SK-N-SH treated with all-trans-retinoic acid at 6 μM for 48 hours (cell line): ENCODE measurements around the gene DGAT2.

ENCODE experiments used
- ATAC-seq: fragments of 200-7000 bp; cut with Tn5 transposase; 3 replicates; pipeline ENCODE4 v1.9.1; 2020; ENCODE audit warnings: mild to moderate bottlenecking, moderate library complexity
- ARNTL ChIP-seq: fragments of 450-650 bp; formaldehyde crosslinking; IDR thresholded peaks from 2 replicates; pipeline ENCODE4 v1.5.0; 2020; ENCODE audit warnings: low read depth, mild to moderate bottlenecking, moderate library complexity, borderline replicate concordance
- BACH2 ChIP-seq: fragments of 250-450 bp; sonication (Bioruptor Pico); IDR thresholded peaks from 2 replicates; pipeline ENCODE4 v1.9.0; 2021; ENCODE audit warnings: mild to moderate bottlenecking, borderline replicate concordance
- CSDC2 ChIP-seq: fragments of 250-450 bp; sonication (Bioruptor Pico); IDR thresholded peaks from 2 replicates; pipeline ENCODE4 v1.5.0; 2020; ENCODE audit warnings: mild to moderate bottlenecking, moderate library complexity
- ESRRG ChIP-seq: fragments of 250-450 bp; sonication (Bioruptor Pico); IDR thresholded peaks from 2 replicates; pipeline ENCODE4 v1.6.1; 2021; ENCODE audit warnings: mild to moderate bottlenecking
- GLIS3 ChIP-seq: fragments of 250-450 bp; sonication (Bioruptor Pico); IDR thresholded peaks from 2 replicates; pipeline ENCODE4 v1.5.0; 2020; ENCODE audit warnings: mild to moderate bottlenecking, moderate library complexity
- ISL1 ChIP-seq: fragments of 250-450 bp; sonication (Bioruptor Pico); IDR thresholded peaks from 2 replicates; pipeline ENCODE4 v2.1.2; 2022; ENCODE audit warnings: mild to moderate bottlenecking, moderate library complexity
- OSR1 ChIP-seq: fragments of 250-450 bp; sonication (Bioruptor Pico); IDR thresholded peaks from 2 replicates; pipeline ENCODE4 v1.8.0; 2022; ENCODE audit warnings: moderate library complexity, mild to moderate bottlenecking, inconsistent platforms
- PPARA ChIP-seq: fragments of 250-450 bp; sonication (Bioruptor Pico); IDR thresholded peaks from 2 replicates; pipeline ENCODE4 v1.5.0; 2020; ENCODE audit warnings: mild to moderate bottlenecking, borderline replicate concordance
- RARB ChIP-seq: fragments of 250-450 bp; sonication (Bioruptor Pico); IDR thresholded peaks from 2 replicates; pipeline ENCODE4 v1.8.0; 2021; ENCODE audit warnings: mild to moderate bottlenecking, moderate library complexity
- TCF4 ChIP-seq: fragments of 250-450 bp; sonication (Bioruptor Pico); IDR thresholded peaks from 2 replicates; pipeline ENCODE4 v1.8.0; 2021; ENCODE audit warnings: mild to moderate bottlenecking, moderate library complexity, borderline replicate concordance
- ZC3H10 ChIP-seq: fragments of 250-450 bp; sonication (Bioruptor Pico); IDR thresholded peaks from 2 replicates; pipeline ENCODE4 v1.5.1; 2021; ENCODE audit warnings: mild to moderate bottlenecking, moderate library complexity
- ZFP3 ChIP-seq: fragments of 250-450 bp; sonication (Bioruptor Pico); IDR thresholded peaks from 2 replicates; pipeline ENCODE4 v1.5.0; 2020; ENCODE audit warnings: mild to moderate bottlenecking, moderate library complexity
- ZNF565 ChIP-seq: fragments of 450-650 bp; formaldehyde crosslinking; conservative IDR thresholded peaks from 2 replicates; pipeline ENCODE4 v1.5.0; 2020; ENCODE audit warnings: low read depth, mild to moderate bottlenecking, moderate library complexity
- ZNF70 ChIP-seq: fragments of 450-650 bp; formaldehyde crosslinking; IDR thresholded peaks from 2 replicates; pipeline ENCODE4 v1.5.0; 2020; ENCODE audit warnings: mild to moderate bottlenecking, moderate library complexity
- ZNF8 ChIP-seq: fragments of 450-650 bp; formaldehyde crosslinking; IDR thresholded peaks from 2 replicates; pipeline ENCODE4 v1.5.0; 2020; ENCODE audit warnings: mild to moderate bottlenecking, moderate library complexity
- TF ChIP-seq, protein P1 (sequence below): fragments of 250-450 bp; sonication (Bioruptor Pico); IDR thresholded peaks from 2 replicates; pipeline ENCODE4 v1.8.0; 2020; ENCODE audit warnings: mild to moderate bottlenecking, moderate library complexity, borderline replicate concordance
- TF ChIP-seq, protein P2 (sequence below): fragments of 250-450 bp; sonication (Bioruptor Pico); IDR thresholded peaks from 2 replicates; pipeline ENCODE4 v1.5.1; 2021; ENCODE audit warnings: mild to moderate bottlenecking, moderate library complexity
- TF ChIP-seq, protein P3 (sequence below): fragments of 250-450 bp; sonication (Bioruptor Pico); IDR thresholded peaks from 2 replicates; pipeline ENCODE4 v1.8.0; 2021; ENCODE audit warnings: low read depth, mild to moderate bottlenecking, moderate library complexity, borderline replicate concordance
- TF ChIP-seq, protein P4 (sequence below): fragments of 250-450 bp; sonication (Bioruptor Pico); IDR thresholded peaks from 2 replicates; pipeline ENCODE4 v1.5.0; 2020; ENCODE audit warnings: mild to moderate bottlenecking, moderate library complexity
- TF ChIP-seq, protein P5 (sequence below): fragments of 250-450 bp; sonication (Bioruptor Pico); IDR thresholded peaks from 2 replicates; pipeline ENCODE4 v1.5.1; 2020; ENCODE audit warnings: low read depth, mild to moderate bottlenecking, moderate library complexity

Gene DGAT2

DNA sequence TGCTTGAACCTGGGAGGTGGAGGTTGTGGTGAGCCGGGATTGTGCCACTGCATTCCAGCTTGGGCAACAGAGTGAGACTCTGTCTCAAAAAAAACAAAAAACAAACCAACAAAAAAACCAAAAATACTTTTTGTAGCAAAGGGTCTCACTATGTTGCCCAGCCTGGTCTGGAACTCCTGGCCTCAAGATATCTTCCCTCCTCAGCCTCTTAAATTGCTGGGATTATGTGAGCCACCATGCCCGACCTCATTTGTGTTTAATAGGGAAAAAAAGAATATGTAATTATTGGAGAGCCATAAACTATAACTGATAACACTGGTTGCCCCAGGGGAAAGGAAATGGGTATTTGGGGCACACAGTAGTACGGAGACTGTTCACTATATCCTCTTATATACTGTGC, 66.2 kb downstream of the DGAT2 start:
- no peak for ATAC-seq
- TF ChIP-seq ZNF8, result no peak
- no peak for TF ChIP-seq GLIS3
- no peak for TF ChIP-seq ISL1 (CRISPR knock-in tag)
- TF ChIP-seq ARNTL (CRISPR knock-in tag), result no peak
- no peak for TF ChIP-seq CSDC2 (CRISPR knock-in tag)
- no peak for TF ChIP-seq TCF4 (CRISPR knock-in tag)
- TF ChIP-seq, protein P1, sequence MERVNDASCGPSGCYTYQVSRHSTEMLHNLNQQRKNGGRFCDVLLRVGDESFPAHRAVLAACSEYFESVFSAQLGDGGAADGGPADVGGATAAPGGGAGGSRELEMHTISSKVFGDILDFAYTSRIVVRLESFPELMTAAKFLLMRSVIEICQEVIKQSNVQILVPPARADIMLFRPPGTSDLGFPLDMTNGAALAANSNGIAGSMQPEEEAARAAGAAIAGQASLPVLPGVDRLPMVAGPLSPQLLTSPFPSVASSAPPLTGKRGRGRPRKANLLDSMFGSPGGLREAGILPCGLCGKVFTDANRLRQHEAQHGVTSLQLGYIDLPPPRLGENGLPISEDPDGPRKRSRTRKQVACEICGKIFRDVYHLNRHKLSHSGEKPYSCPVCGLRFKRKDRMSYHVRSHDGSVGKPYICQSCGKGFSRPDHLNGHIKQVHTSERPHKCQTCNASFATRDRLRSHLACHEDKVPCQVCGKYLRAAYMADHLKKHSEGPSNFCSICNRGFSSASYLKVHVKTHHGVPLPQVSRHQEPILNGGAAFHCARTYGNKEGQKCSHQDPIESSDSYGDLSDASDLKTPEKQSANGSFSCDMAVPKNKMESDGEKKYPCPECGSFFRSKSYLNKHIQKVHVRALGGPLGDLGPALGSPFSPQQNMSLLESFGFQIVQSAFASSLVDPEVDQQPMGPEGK (CRISPR knock-in tag), result no peak
- TF ChIP-seq RARB (CRISPR knock-in tag), result no peak
- TF ChIP-seq PPARA (CRISPR knock-in tag), result no peak
- TF ChIP-seq BACH2, result no peak
- TF ChIP-seq ZC3H10 (CRISPR knock-in tag), result no peak
- no peak for TF ChIP-seq OSR1 (CRISPR knock-in tag)
- no peak for TF ChIP-seq ESRRG (CRISPR knock-in tag)
- TF ChIP-seq, protein P2, sequence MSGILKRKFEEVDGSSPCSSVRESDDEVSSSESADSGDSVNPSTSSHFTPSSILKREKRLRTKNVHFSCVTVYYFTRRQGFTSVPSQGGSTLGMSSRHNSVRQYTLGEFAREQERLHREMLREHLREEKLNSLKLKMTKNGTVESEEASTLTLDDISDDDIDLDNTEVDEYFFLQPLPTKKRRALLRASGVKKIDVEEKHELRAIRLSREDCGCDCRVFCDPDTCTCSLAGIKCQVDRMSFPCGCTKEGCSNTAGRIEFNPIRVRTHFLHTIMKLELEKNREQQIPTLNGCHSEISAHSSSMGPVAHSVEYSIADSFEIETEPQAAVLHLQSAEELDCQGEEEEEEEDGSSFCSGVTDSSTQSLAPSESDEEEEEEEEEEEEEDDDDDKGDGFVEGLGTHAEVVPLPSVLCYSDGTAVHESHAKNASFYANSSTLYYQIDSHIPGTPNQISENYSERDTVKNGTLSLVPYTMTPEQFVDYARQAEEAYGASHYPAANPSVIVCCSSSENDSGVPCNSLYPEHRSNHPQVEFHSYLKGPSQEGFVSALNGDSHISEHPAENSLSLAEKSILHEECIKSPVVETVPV (CRISPR knock-in tag), result no peak
- TF ChIP-seq ZNF565 (CRISPR knock-in tag), result no peak
- TF ChIP-seq ZFP3 (CRISPR knock-in tag), result no peak
- no peak for TF ChIP-seq ZNF70
- TF ChIP-seq, protein P3, sequence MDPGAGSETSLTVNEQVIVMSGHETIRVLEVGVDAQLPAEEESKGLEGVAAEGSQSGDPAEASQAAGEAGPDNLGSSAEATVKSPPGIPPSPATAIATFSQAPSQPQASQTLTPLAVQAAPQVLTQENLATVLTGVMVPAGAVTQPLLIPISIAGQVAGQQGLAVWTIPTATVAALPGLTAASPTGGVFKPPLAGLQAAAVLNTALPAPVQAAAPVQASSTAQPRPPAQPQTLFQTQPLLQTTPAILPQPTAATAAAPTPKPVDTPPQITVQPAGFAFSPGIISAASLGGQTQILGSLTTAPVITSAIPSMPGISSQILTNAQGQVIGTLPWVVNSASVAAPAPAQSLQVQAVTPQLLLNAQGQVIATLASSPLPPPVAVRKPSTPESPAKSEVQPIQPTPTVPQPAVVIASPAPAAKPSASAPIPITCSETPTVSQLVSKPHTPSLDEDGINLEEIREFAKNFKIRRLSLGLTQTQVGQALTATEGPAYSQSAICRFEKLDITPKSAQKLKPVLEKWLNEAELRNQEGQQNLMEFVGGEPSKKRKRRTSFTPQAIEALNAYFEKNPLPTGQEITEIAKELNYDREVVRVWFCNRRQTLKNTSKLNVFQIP, result no peak
- TF ChIP-seq, protein P4, sequence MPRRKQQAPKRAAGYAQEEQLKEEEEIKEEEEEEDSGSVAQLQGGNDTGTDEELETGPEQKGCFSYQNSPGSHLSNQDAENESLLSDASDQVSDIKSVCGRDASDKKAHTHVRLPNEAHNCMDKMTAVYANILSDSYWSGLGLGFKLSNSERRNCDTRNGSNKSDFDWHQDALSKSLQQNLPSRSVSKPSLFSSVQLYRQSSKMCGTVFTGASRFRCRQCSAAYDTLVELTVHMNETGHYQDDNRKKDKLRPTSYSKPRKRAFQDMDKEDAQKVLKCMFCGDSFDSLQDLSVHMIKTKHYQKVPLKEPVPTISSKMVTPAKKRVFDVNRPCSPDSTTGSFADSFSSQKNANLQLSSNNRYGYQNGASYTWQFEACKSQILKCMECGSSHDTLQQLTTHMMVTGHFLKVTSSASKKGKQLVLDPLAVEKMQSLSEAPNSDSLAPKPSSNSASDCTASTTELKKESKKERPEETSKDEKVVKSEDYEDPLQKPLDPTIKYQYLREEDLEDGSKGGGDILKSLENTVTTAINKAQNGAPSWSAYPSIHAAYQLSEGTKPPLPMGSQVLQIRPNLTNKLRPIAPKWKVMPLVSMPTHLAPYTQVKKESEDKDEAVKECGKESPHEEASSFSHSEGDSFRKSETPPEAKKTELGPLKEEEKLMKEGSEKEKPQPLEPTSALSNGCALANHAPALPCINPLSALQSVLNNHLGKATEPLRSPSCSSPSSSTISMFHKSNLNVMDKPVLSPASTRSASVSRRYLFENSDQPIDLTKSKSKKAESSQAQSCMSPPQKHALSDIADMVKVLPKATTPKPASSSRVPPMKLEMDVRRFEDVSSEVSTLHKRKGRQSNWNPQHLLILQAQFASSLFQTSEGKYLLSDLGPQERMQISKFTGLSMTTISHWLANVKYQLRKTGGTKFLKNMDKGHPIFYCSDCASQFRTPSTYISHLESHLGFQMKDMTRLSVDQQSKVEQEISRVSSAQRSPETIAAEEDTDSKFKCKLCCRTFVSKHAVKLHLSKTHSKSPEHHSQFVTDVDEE (CRISPR knock-in tag), result no peak
- TF ChIP-seq, all 23 proteins: peak for 0

DNA sequence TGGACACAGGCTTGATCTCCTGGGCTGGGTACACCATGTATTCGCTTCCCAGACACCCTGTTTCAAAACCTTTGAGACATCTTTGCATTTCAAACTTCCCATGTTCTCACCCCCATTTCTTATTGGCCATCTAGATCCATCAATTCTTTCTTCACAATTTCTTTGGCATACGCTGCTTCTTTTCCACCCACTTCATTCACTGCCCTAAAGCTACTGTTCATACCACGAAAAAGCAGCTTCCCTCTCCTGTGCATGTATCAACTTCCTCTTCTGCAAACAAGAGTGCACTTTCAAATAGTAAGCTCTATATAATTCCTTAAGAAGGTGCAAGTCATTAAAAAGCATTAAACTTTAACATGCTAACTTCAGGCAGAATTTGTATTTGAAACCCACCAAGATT, 67.8 kb downstream of the DGAT2 start:
- no peak for ATAC-seq
- TF ChIP-seq, protein P3, result no peak
- TF ChIP-seq, protein P2 (CRISPR knock-in tag), result no peak
- TF ChIP-seq, protein P4 (CRISPR knock-in tag), result no peak
- TF ChIP-seq, protein P1 (CRISPR knock-in tag), result no peak
- TF ChIP-seq GLIS3 (no peak), ZC3H10 (CRISPR knock-in tag) (no peak), ESRRG (CRISPR knock-in tag) (no peak), OSR1 (CRISPR knock-in tag) (no peak)
- TF ChIP-seq, protein P5, sequence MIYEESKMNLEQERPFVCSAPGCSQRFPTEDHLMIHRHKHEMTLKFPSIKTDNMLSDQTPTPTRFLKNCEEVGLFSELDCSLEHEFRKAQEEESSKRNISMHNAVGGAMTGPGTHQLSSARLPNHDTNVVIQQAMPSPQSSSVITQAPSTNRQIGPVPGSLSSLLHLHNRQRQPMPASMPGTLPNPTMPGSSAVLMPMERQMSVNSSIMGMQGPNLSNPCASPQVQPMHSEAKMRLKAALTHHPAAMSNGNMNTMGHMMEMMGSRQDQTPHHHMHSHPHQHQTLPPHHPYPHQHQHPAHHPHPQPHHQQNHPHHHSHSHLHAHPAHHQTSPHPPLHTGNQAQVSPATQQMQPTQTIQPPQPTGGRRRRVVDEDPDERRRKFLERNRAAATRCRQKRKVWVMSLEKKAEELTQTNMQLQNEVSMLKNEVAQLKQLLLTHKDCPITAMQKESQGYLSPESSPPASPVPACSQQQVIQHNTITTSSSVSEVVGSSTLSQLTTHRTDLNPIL (CRISPR knock-in tag), result no peak
